ENCODE measurements around the gene TBX20. TPM values are rescaled to one million over a fixed set of nuclear protein-coding genes. Genes with fewer than 3 reads are reported as not detected.

Gene TBX20
- total and polyA plus RNA-seq, 12 donors = 3.5 to 186 (median 111) TPM

DNA sequence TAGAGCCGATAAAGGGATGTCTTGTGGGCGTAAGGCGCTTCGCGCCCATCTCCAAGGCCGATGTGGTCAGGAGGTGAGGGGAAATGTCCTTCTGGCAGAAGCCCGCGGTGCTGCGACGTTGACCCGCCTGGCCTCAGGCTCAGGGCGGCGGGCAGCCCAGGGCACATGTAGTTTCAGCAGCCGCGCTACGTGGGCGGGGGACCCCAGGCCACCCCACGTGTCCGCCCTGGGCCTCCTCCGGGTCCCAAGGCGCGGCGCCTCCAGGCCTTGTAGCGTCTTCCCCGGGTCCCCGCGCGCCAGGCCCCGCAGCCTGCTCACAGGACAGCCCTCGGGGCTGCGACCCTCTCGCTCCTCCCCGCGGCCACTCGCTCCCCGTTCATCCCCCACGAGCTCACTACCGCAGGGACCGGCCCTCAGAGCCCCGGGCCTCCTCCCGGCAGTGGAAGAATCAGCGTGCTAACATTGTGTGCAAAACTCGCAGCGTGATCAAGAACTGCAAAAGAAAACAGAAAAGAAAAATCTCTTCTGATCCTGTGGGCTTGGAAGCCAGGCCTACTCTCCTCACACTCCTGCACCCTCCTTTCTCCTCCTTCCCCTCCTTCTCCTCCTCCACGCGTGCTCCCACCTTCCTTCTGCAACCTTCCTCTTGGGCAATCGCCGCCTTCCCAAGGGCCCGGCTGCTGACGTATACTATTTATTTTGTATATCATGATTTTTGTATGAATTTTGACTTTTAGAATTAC is 4.4 kb upstream of the TBX20 start:
- Histone ChIP-seq H3K4me1 (peaks cover 0 to 37% (median 8%) of the 10 kb centered on the region in 9 donors), H3K27ac (peak overlapping the region; percentile 76 to 96 (median 92)), H3K36me3 (no peaks in the 10 kb centered on the region), H3K27me3 (peaks cover 0 to 100% (median 66%) of the 10 kb centered on the region in 7 donors), H3K4me3 (peak overlapping the region; percentile 16 to 86 (median 67)), H3K9me3 (no peaks in the 10 kb centered on the region)
- ATAC-seq = peak in 1 of 8 donors; percentile 2
- TF ChIP-seq, protein P1, sequence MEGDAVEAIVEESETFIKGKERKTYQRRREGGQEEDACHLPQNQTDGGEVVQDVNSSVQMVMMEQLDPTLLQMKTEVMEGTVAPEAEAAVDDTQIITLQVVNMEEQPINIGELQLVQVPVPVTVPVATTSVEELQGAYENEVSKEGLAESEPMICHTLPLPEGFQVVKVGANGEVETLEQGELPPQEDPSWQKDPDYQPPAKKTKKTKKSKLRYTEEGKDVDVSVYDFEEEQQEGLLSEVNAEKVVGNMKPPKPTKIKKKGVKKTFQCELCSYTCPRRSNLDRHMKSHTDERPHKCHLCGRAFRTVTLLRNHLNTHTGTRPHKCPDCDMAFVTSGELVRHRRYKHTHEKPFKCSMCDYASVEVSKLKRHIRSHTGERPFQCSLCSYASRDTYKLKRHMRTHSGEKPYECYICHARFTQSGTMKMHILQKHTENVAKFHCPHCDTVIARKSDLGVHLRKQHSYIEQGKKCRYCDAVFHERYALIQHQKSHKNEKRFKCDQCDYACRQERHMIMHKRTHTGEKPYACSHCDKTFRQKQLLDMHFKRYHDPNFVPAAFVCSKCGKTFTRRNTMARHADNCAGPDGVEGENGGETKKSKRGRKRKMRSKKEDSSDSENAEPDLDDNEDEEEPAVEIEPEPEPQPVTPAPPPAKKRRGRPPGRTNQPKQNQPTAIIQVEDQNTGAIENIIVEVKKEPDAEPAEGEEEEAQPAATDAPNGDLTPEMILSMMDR (IDR thresholded peaks at IDR 0.05) = no peak
- intact Hi-C loops (cut with DNase I) = loop anchor here in 6 of 10 donors (5.0 to 10.0 kb wide), 6 partner anchors 127 to 277 kb away; no protein-coding TSS in a partner anchor
- 26 to 34% methylated on average over 50 of the region's 50 CpGs for WGBS, 2 donors
- peak in 1 of 2 donors; percentile 33 for DNase-seq

DNA sequence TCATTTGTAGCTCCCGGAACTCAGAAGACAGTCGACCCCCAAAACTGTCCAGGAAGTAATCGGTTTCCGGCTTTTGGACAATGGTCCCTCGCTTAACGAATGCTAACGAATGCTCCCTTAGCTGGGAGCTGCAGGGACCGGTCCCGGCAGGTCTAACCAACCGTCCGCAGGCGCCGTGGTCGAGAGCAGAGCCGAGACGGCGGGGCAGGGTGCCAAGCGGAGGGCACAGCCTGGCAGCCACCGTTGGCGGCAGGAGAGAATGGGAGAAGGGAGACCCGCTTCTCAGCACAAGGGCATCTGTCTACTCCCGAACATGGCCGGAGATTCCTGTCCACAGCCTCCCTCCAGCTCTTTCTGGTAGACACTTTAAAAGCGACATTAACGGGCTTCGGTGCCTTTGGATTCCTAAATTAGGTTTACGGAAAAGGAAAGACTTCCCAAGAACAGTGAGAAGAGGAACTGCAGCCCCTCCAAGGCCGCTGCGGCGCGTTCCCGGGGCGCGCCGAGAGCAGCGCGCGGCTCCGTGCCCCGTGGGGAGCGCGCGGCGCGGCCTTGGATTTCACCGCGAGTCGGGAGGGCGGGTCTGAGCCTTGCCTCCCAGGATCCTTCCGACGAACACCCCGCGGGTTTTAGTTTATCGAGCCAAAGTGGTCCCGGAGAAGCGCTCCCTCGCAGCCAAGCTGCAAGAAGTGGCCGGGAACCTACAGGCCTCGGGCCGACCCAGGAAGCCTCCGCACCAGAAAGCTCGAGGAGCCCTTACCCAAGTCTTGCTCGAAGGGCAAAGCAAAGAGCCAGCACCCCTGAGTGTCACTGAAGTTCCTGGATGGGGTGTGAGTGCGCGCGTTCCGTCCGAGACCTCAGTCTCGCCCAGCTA is 3.6 kb upstream of the TBX20 start:
- 5 to 6% methylated on average over 69 of the region's 69 CpGs for WGBS, 2 donors
- Histone ChIP-seq H3K9me3 (no peaks in the 10 kb centered on the region), H3K4me1 (peaks cover 0 to 39% (median 5%) of the 10 kb centered on the region in 9 donors), H3K4me3 (peak overlapping the region; percentile 16 to 86 (median 67)), H3K36me3 (no peaks in the 10 kb centered on the region), H3K27me3 (peaks cover 0 to 100% (median 74%) of the 10 kb centered on the region in 7 donors), H3K27ac (peak overlapping the region; percentile 76 to 96 (median 92))
- peak in 1 of 2 donors; percentile 59 for DNase-seq
- peak; percentile 29 to 43 (median 35) for ATAC-seq
- TF ChIP-seq, protein P1 (IDR thresholded peaks at IDR 0.05) = no peak
- intact Hi-C loops (cut with DNase I) = loop anchor here in 6 of 10 donors (5.0 to 10.0 kb wide), 6 partner anchors 127 to 277 kb away; no protein-coding TSS in a partner anchor

DNA sequence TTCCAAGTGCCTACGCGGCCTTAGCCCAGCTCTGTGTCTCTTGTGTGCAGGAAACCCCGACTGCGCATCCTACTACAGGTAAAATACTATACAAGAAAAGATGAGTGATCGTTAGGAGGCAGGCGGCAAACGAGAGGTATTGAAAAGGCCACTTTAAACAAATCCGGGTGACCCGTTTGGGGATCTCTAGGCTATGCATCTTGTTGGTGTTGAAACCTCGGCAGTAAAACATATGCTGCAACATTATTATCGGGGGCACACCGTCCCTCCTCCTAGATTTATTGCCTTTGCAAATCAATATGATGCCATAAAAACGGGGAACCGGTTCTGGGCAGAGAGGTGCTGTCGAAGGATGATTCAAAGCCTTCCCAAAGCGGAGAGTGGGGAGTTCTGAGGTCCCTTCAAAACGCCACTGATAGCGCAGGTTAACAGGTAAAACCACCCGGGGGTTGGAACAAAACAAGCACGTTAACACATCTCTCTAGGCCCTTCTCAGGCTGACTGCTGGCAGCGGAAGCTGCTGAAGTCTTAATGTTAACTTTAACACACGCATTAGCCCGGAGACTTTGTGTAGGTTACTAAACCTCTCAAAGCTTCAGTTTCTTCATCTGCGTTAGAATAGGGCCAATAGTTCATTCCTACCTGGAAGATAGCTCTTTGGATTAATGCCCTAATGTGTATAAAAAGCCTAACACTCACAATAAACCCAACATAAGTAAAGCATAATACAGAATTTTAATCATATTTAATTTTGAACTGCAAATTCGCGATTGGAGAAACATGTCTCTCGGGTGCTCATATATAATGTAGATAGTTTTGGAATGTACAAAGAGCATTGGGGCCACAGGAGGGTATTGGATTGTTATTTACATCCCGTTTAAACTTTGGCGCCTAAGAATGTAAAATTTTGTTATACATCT is 2.6 kb upstream of the TBX20 start:
- peak overlapping the region; percentile 76 to 96 (median 92) for H3K27ac ChIP-seq
- TF ChIP-seq, protein P1 (IDR thresholded peaks at IDR 0.05) = no peak
- intact Hi-C loops (cut with DNase I) = loop anchor here in 6 of 10 donors (5.0 to 10.0 kb wide), 6 partner anchors 128 to 278 kb away; no protein-coding TSS in a partner anchor
- H3K36me3 ChIP-seq = no peaks in the 10 kb centered on the region
- H3K9me3 ChIP-seq = no peaks in the 10 kb centered on the region
- DNase-seq (no peak), ATAC-seq (no peak)
- H3K4me1 ChIP-seq = peaks cover 0 to 39% (median 5%) of the 10 kb centered on the region in 9 donors
- 21 to 26% methylated on average over 29 of the region's 29 CpGs for WGBS, 2 donors
- H3K27me3 ChIP-seq = peaks cover 0 to 100% (median 73%) of the 10 kb centered on the region in 7 donors
- peak overlapping the region in 9 of 10 donors; percentile 43 to 86 (median 82) for H3K4me3 ChIP-seq
